Cardiac muscle cell (in vitro differentiated cells and primary cell): ENCODE results near the gene ZSCAN2. TPM values are rescaled to one million over a fixed set of nuclear protein-coding genes. Genes with fewer than 3 reads are reported as not detected.

ENCODE experiments used
- DNase-seq, 2 donors: peaks; one replicate each; pipeline versions ENCODE4 v3.0.0 to v3.0.0-alpha.2; 2010 to 2017; ENCODE audit warnings: low read depth in 1 of 2, low spot score in 1 of 2
- H3K27ac ChIP-seq: fragments of 200-600 bp; sonication (generic); 2 replicates; pipeline ENCODE4 v1.5.1; 2016
- H3K27me3 ChIP-seq: fragments of 200-600 bp; sonication (generic); 2 replicates; pipeline ENCODE4 v1.6.0; 2016; ENCODE audit warnings: control low read depth
- H3K36me3 ChIP-seq: fragments of 200-600 bp; sonication (generic); 2 replicates; pipeline ENCODE4 v1.5.1; 2016; ENCODE audit warnings: control low read depth
- H3K4me1 ChIP-seq: fragments of 200-600 bp; sonication (generic); 2 replicates; pipeline ENCODE4 v1.8.1; 2017; ENCODE audit warnings: low read depth, mild to moderate bottlenecking, mixed run types
- H3K4me3 ChIP-seq: fragments of 200-600 bp; sonication (generic); 2 replicates; pipeline ENCODE4 v1.5.1; 2016; ENCODE audit warnings: mild to moderate bottlenecking
- H3K9me3 ChIP-seq: fragments of 200-600 bp; sonication (generic); 2 replicates; pipeline ENCODE4 v1.5.1; 2017; ENCODE audit warnings: low read depth, mild to moderate bottlenecking, control low read depth
- polyA plus RNA-seq: library from polyadenylated mRNA; unstranded; fragments of >200 nt; fragmentation: Nextera tagmentation; extraction: Ambion mirVana; gene quantifications from 2 replicates; pipeline ENCODE4 v1.2.1, GENCODE V29; 2016
- total RNA-seq: library from RNA; depleted of rRNA; stranded (reverse); fragments of >200 nt; gene quantifications from 2 replicates; pipeline ENCODE4 v1.2.3, GENCODE V29; 2016
- TF ChIP-seq, protein P1 (sequence below): IDR thresholded peaks from 2 replicates; pipeline ENCODE4 v1.5.1; 2012; ENCODE audit warnings: low read depth, mild to moderate bottlenecking, low read length

ZSCAN2 gene
- total and polyA plus RNA-seq, 2 experiments from 2014 or later: 24.8 to 38.3 TPM

DNA sequence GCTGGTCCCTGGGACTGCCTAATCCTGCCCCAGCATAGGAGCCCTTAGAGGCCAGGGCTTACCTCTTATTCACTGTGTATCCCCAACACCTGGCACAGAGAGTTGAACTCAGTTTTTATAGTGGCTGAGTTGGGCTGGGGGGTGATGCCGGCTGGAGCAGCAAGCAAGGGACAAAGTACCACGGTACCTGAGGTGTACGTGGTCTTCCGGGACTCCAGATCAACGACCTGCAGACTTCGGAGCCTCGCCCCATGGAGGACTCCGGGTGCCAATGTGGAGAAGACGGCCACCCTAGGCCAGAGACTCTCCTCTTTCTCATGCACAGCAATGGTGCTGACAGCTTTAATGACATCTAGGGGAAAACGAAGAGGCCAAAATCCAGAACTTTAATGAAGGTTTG, 45.2 kb downstream of the ZSCAN2 start:
- no peak for DNase-seq
- Histone ChIP-seq H3K4me1 (no peaks in the 10 kb centered on the region), H3K9me3 (no peaks in the 10 kb centered on the region), H3K36me3 (peaks cover 75% of the 10 kb centered on the region), H3K27ac (peak overlapping the region; percentile 69), H3K4me3 (no peak overlapping the region), H3K27me3 (no peaks in the 10 kb centered on the region)
- TF ChIP-seq, protein P1, sequence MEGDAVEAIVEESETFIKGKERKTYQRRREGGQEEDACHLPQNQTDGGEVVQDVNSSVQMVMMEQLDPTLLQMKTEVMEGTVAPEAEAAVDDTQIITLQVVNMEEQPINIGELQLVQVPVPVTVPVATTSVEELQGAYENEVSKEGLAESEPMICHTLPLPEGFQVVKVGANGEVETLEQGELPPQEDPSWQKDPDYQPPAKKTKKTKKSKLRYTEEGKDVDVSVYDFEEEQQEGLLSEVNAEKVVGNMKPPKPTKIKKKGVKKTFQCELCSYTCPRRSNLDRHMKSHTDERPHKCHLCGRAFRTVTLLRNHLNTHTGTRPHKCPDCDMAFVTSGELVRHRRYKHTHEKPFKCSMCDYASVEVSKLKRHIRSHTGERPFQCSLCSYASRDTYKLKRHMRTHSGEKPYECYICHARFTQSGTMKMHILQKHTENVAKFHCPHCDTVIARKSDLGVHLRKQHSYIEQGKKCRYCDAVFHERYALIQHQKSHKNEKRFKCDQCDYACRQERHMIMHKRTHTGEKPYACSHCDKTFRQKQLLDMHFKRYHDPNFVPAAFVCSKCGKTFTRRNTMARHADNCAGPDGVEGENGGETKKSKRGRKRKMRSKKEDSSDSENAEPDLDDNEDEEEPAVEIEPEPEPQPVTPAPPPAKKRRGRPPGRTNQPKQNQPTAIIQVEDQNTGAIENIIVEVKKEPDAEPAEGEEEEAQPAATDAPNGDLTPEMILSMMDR: no peak

DNA sequence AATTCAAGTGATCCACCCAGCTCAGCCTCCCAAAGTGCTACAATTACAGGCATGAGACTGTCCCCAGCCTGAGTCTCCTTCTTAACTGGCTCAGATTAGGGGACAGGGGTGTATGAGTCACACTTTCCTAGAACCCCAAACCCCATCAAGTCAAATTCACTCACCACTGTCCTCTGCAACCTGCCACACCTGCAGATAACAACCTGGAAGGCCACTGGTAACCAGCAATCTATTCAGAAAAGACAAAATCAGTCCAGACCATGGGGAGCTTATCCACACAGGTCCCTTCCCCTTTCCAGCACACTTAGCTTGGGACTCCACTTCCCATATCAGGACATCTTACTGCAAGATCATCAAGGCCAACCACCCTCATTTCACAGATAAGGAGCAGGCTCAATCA, 46.9 kb downstream of the ZSCAN2 start:
- H3K4me1 ChIP-seq: peaks cover 8% of the 10 kb centered on the region
- no peaks in the 10 kb centered on the region for H3K27me3 ChIP-seq
- no peaks in the 10 kb centered on the region for H3K9me3 ChIP-seq
- DNase-seq: no peak
- H3K4me3 ChIP-seq: no peak overlapping the region
- peaks cover 59% of the 10 kb centered on the region for H3K36me3 ChIP-seq
- H3K27ac ChIP-seq: no peak overlapping the region
- TF ChIP-seq, protein P1: no peak

DNA sequence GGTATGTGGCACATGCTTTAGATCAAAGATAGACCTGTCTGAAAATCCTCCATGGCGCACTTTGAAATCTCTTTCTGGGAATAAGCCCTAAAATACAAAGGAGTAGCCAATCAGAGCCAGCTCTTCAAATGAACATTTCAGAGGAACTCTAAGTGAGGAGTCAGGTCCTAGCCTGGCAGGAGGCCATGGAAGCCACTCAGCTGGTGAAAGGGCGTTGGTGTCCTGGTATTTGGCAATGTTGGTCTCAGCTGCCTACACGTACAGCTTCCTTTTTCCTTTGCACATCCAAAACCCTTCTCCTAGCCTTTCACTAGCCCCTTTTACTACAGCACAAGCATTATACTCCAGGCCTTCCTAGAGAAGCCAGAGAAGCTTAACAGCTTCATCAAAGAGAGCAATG, 47.7 kb downstream of the ZSCAN2 start:
- H3K27ac ChIP-seq: no peak overlapping the region
- peak in 1 of 2 donors; percentile 30 for DNase-seq
- TF ChIP-seq, protein P1: no peak
- no peaks in the 10 kb centered on the region for H3K9me3 ChIP-seq
- peaks cover 16% of the 10 kb centered on the region for H3K4me1 ChIP-seq
- H3K36me3 ChIP-seq: peaks cover 53% of the 10 kb centered on the region
- H3K4me3 ChIP-seq: no peak overlapping the region
- no peaks in the 10 kb centered on the region for H3K27me3 ChIP-seq

- Histone ChIP-seq H3K4me3 (no peak overlapping the region), H3K27me3 (no peaks in the 10 kb centered on the region), H3K36me3 (peaks cover 49% of the 10 kb centered on the region), H3K27ac (no peak overlapping the region), H3K4me1 (peaks cover 17% of the 10 kb centered on the region), H3K9me3 (no peaks in the 10 kb centered on the region)
- peak in 1 of 2 donors; percentile 38 for DNase-seq
- TF ChIP-seq, protein P1: no peak
These were observed 48.9 kb downstream of the ZSCAN2 start for GRCh38 chr15:84649706-84650105.

- Histone ChIP-seq H3K4me1 (peaks cover 17% of the 10 kb centered on the region), H3K27me3 (no peaks in the 10 kb centered on the region), H3K36me3 (peaks cover 16% of the 10 kb centered on the region), H3K9me3 (no peaks in the 10 kb centered on the region), H3K4me3 (peak overlapping the region; percentile 69), H3K27ac (peak overlapping the region; percentile 92)
- DNase-seq: no peak
- TF ChIP-seq, protein P1: no peak
These were observed 52.7 kb downstream of the ZSCAN2 start for GRCh38 chr15:84653584-84653909.
